Duodenal mucosa (tissue), 2 donors: ENCODE measurements around the gene COL11A2.
A peak's percentile ranks its signal among the peaks of the same experiment; 100 is the strongest.

Source experiments
- H3K27ac ChIP-seq: one replicate; pipeline ENCODE4 v1.7.0; 2013; ENCODE audit warnings: low read depth, low read length
- H3K27me3 ChIP-seq, 2 donors: one replicate each; pipeline ENCODE4 v1.7.0; 2013; ENCODE audit warnings: low read length in 2 of 2, control low read depth in 1 of 2; ENCODE audit not compliant: insufficient read depth in 2 of 2, control insufficient read depth in 1 of 2
- H3K36me3 ChIP-seq, 2 donors: one replicate each; pipeline ENCODE4 v1.7.0; 2013; ENCODE audit warnings: low read length in 2 of 2, control low read depth in 1 of 2; ENCODE audit not compliant: insufficient read depth in 2 of 2, control insufficient read depth in 1 of 2
- H3K4me1 ChIP-seq, 2 donors: one replicate each; pipeline ENCODE4 v1.7.0; 2013; ENCODE audit warnings: low read length in 2 of 2, control low read depth in 1 of 2; ENCODE audit not compliant: insufficient read depth in 2 of 2, control insufficient read depth in 1 of 2
- H3K4me3 ChIP-seq, 2 donors: one replicate each; pipeline ENCODE4 v1.7.0; 2013; ENCODE audit warnings: low read length in 2 of 2, low read depth in 1 of 2
- H3K9ac ChIP-seq, 2 donors: one replicate each; pipeline ENCODE4 v1.7.0; 2013; ENCODE audit warnings: low read length in 2 of 2, low read depth in 1 of 2
- H3K9me3 ChIP-seq, 2 donors: one replicate each; pipeline ENCODE4 v1.7.0; 2013; ENCODE audit warnings: low read length in 2 of 2, control low read depth in 1 of 2; ENCODE audit not compliant: control insufficient read depth in 1 of 2

The COL11A2 gene

GRCh38 chr6:33200219-33201146, 8.2 kb upstream of the COL11A2 start, which contains the start of the genes RXRB and SLC39A7:
TSS of gene RXRB (minus strand) at chr6:33200665. CDS start at chr6:33200476, 189 bp downstream.
TSS of gene SLC39A7 (plus strand) at chr6:33200867. CDS start at chr6:33201246, 379 bp downstream.
- H3K9ac ChIP-seq: peak within 1 kb of the TSS; percentile 94 to 98
- no peaks in the 10 kb centered on the region for H3K27me3 ChIP-seq
- H3K4me3 ChIP-seq: peak within 1 kb of the TSS; percentile 93 to 98
- peak within 1 kb of the TSS; percentile 98 for H3K27ac ChIP-seq
- no peaks in the 10 kb centered on the region for H3K9me3 ChIP-seq
- peaks cover 34 to 37% of the 10 kb centered on the region in 2 donors for H3K36me3 ChIP-seq
- H3K4me1 ChIP-seq: peaks cover 54 to 57% of the 10 kb centered on the region in 2 donors

GRCh38 chr6:33199687-33200218, 7.5 kb upstream of the COL11A2 start:
- no peaks in the 10 kb centered on the region for H3K9me3 ChIP-seq
- peaks cover 41 to 44% of the 10 kb centered on the region in 2 donors for H3K36me3 ChIP-seq

GRCh38 chr6:33198853-33199436, 6.7 kb upstream of the COL11A2 start:
- no peaks in the 10 kb centered on the region for H3K27me3 ChIP-seq
- peaks cover 49 to 51% of the 10 kb centered on the region in 2 donors for H3K36me3 ChIP-seq
- H3K27ac ChIP-seq: no peak overlapping the region
- H3K9me3 ChIP-seq: no peaks in the 10 kb centered on the region
- H3K4me3 ChIP-seq: peak overlapping the region; percentile 93 to 98
- peak overlapping the region in 1 of 2 donors; percentile 98 for H3K9ac ChIP-seq
- H3K4me1 ChIP-seq: peaks cover 44 to 45% of the 10 kb centered on the region in 2 donors

More at GRCh38 chr6:33199687-33200218, 7.5 kb upstream of the COL11A2 start:
- Histone ChIP-seq H3K27ac (peak overlapping the region; percentile 98), H3K4me3 (peak overlapping the region; percentile 93 to 98), H3K9ac (peak overlapping the region; percentile 94 to 98), H3K27me3 (no peaks in the 10 kb centered on the region), H3K4me1 (peaks cover 48 to 49% of the 10 kb centered on the region in 2 donors)

- no peaks in the 10 kb centered on the region for H3K9me3 ChIP-seq
- H3K4me3 ChIP-seq: no peak overlapping the region
- H3K36me3 ChIP-seq: peaks cover 44 to 50% of the 10 kb centered on the region in 2 donors
- no peaks in the 10 kb centered on the region for H3K27me3 ChIP-seq
- no peak overlapping the region for H3K9ac ChIP-seq
- H3K4me1 ChIP-seq: peaks cover 38 to 39% of the 10 kb centered on the region in 2 donors
- no peak overlapping the region for H3K27ac ChIP-seq
Measured at GRCh38 chr6:33198159-33198852, 6.0 kb upstream of the COL11A2 start.

- no peak overlapping the region for H3K4me3 ChIP-seq
- H3K27me3 ChIP-seq: peaks cover 0 to 5% of the 10 kb centered on the region in 2 donors
- no peaks in the 10 kb centered on the region for H3K9me3 ChIP-seq
- H3K27ac ChIP-seq: no peak overlapping the region
- peaks cover 36 to 38% of the 10 kb centered on the region in 2 donors for H3K4me1 ChIP-seq
- peaks cover 36 to 42% of the 10 kb centered on the region in 2 donors for H3K36me3 ChIP-seq
- H3K9ac ChIP-seq: peak overlapping the region in 1 of 2 donors; percentile 5
Measured at GRCh38 chr6:33197431-33198048, 5.3 kb upstream of the COL11A2 start.

GRCh38 chr6:33195304-33196165, 3.3 kb upstream of the COL11A2 start:
- Histone ChIP-seq H3K4me1 (peaks cover 29% of the 10 kb centered on the region in 2 donors), H3K4me3 (no peak overlapping the region), H3K27ac (no peak overlapping the region), H3K9ac (no peak overlapping the region), H3K27me3 (peaks cover 12 to 23% of the 10 kb centered on the region in 2 donors), H3K36me3 (peaks cover 27 to 34% of the 10 kb centered on the region in 2 donors), H3K9me3 (no peaks in the 10 kb centered on the region)

GRCh38 chr6:33194431-33194979, 2.2 kb upstream of the COL11A2 start:
- no peak overlapping the region for H3K27ac ChIP-seq
- peaks cover 27% of the 10 kb centered on the region in 2 donors for H3K4me1 ChIP-seq
- no peak overlapping the region for H3K4me3 ChIP-seq
- H3K27me3 ChIP-seq: peaks cover 12 to 33% of the 10 kb centered on the region in 2 donors
- no peak overlapping the region for H3K9ac ChIP-seq
- no peaks in the 10 kb centered on the region for H3K9me3 ChIP-seq
- peaks cover 27 to 34% of the 10 kb centered on the region in 2 donors for H3K36me3 ChIP-seq

GRCh38 chr6:33193619-33194018, 1.4 kb upstream of the COL11A2 start:
- Histone ChIP-seq H3K36me3 (peaks cover 27 to 34% of the 10 kb centered on the region in 2 donors), H3K4me3 (no peak overlapping the region), H3K9me3 (no peaks in the 10 kb centered on the region), H3K27ac (no peak overlapping the region), H3K27me3 (peaks cover 12 to 37% of the 10 kb centered on the region in 2 donors), H3K9ac (no peak overlapping the region), H3K4me1 (peaks cover 20 to 23% of the 10 kb centered on the region in 2 donors)
